Nephron progenitor cell (in vitro differentiated cells): ENCODE results near the gene P3H3.
A peak's percentile ranks its signal among the peaks of the same experiment; 100 is the strongest.
"Not testable (repeated sequence)": the region's sequence is repeated elsewhere in the genome, so short reads cannot be mapped to it uniquely, and the experiment has no call there.

Experiments
- DNase-seq: peaks from one replicate; pipeline ENCODE4 v3.0.0; 2021
- H3K27ac Mint-ChIP-seq: 2 replicates; pipeline ENCODE4 v1.8.0; 2021; ENCODE audit warnings: mild to moderate bottlenecking, moderate library complexity, mixed read lengths
- H3K27me3 Mint-ChIP-seq: 2 replicates; pipeline ENCODE4 v1.8.0; 2021; ENCODE audit warnings: mild to moderate bottlenecking, low read depth, mixed read lengths; ENCODE audit not compliant: poor library complexity
- H3K36me3 Mint-ChIP-seq: 2 replicates; pipeline ENCODE4 v1.8.0; 2021; ENCODE audit warnings: low read depth, mixed read lengths
- H3K4me1 Mint-ChIP-seq: 2 replicates; pipeline ENCODE4 v1.8.0; 2021; ENCODE audit warnings: mixed read lengths
- H3K4me3 Mint-ChIP-seq: 2 replicates; pipeline ENCODE4 v1.8.0; 2021; ENCODE audit warnings: mild to moderate bottlenecking, moderate library complexity, mixed read lengths
- H3K9me3 Mint-ChIP-seq: 2 replicates; pipeline ENCODE4 v1.8.0; 2021; ENCODE audit warnings: mild to moderate bottlenecking, moderate library complexity, mixed read lengths
- CTCF ChIP-seq: fragments of 200-600 bp; sonication (generic); IDR thresholded peaks from 2 replicates; pipeline ENCODE4 v1.5.0; 2021; ENCODE audit warnings: antibody characterized with exemption

P3H3 gene

DNA sequence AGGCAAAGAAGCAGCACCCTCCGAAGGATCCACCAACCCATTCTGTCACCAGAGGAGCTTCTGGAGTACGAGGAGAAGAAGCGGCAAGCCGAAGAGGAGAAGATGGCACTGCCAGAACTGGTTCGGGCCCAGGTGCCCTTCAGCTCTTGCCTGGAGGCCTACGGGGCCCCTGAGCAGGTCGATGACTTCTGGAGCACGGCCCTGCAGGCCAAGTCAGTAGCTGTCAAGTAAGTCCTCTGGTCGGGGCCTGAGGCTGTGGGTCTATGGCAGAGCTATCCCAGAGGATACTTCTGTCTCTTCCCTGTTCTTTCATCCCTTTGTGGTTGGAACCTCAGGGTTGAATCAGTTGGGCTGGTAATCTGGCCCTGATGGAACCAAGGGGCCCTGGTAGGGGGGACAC is 33.2 kb downstream of the P3H3 start:
- Mint-ChIP-seq H3K27ac (no peak overlapping the region), H3K4me3 (no peak overlapping the region), H3K9me3 (no peaks in the 10 kb centered on the region), H3K4me1 (peaks cover 12% of the 10 kb centered on the region), H3K36me3 (peaks cover 77% of the 10 kb centered on the region), H3K27me3 (peaks cover 5% of the 10 kb centered on the region)
- no peak for DNase-seq
- no peak for TF ChIP-seq CTCF

DNA sequence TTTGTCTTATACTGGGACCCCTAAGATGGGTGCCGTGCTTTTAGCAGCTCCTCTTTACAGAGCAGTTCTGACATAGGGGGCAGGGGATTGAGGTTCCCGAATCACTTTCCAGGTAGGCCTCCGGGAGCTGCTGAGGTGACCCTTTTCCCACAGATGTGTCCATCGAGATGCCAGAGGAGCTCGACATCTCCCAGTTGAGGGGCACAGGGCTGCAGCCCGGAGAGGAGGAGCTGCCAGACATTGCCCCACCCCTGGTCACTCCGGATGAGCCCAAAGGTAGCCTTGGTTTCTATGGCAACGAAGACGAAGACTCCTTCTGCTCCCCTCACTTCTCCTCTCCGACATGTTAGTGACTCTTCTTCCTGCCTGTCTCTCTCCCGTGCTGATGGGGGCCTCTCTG is 34.8 kb downstream of the P3H3 start:
- Mint-ChIP-seq H3K27ac (no peak overlapping the region), H3K27me3 (peaks cover 4% of the 10 kb centered on the region), H3K36me3 (peaks cover 61% of the 10 kb centered on the region), H3K4me1 (peaks cover 15% of the 10 kb centered on the region), H3K4me3 (no peak overlapping the region), H3K9me3 (no peaks in the 10 kb centered on the region)
- TF ChIP-seq CTCF = no peak
- DNase-seq = no peak

GRCh38 chr12:6863586-6864321 is 35.5 kb downstream of the P3H3 start:
- no peaks in the 10 kb centered on the region for H3K9me3 Mint-ChIP-seq
- peaks cover 4% of the 10 kb centered on the region for H3K27me3 Mint-ChIP-seq
- no peak for DNase-seq
- no peak overlapping the region for H3K4me3 Mint-ChIP-seq
- peaks cover 59% of the 10 kb centered on the region for H3K36me3 Mint-ChIP-seq
- no peak overlapping the region for H3K27ac Mint-ChIP-seq
- no peak for TF ChIP-seq CTCF
- H3K4me1 Mint-ChIP-seq = peaks cover 21% of the 10 kb centered on the region

GRCh38 chr12:6865307-6865706 is 37.1 kb downstream of the P3H3 start:
- not testable (repeated sequence) for H3K9me3 Mint-ChIP-seq, H3K27ac Mint-ChIP-seq, DNase-seq, H3K27me3 Mint-ChIP-seq
- peaks cover 66% of the 10 kb centered on the region for H3K36me3 Mint-ChIP-seq
- H3K4me1 Mint-ChIP-seq = peaks cover 36% of the 10 kb centered on the region
- H3K4me3 Mint-ChIP-seq = peak overlapping the region; percentile 19

DNA sequence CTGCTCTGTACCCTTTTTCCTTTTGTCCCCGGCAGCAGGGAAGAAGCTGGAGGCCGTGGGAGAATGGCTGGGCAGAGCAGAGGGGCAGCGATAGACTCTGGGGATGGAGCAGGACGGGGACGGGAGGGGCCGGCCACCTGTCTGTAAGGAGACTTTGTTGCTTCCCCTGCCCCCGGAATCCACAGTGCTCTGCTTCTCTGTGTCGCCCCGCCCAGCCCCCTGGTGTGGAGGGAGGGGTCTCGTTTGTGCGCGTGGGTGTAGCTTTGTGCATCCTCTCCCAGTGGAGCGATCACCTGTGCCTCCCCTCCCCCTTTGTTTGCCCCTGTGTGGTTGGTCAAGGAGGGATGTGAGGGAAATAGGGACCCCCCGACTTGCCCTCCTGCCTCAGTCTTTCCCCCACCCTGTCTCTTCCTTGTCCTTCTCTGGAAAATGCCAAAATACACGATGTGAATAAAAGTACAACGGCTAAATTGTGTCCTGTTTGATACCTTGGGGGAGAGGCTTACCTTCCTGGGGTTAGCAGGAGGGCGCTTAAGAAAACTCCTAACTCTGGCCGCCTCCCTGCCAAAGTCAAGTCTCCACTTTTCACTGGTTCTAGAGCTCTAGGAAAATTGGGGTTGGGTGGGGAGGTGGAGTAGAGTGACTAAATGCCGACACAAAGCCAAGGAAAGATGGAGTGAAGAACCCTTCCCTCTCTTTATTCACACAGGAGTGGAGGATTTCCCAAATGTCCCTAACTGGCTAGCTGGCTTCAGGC is 38.1 kb downstream of the P3H3 start:
- H3K27me3 Mint-ChIP-seq = peaks cover 4% of the 10 kb centered on the region
- TF ChIP-seq CTCF = no peak
- DNase-seq = peak; percentile 43
- H3K9me3 Mint-ChIP-seq = no peaks in the 10 kb centered on the region
- H3K4me3 Mint-ChIP-seq = peak overlapping the region; percentile 88
- no peak overlapping the region for H3K27ac Mint-ChIP-seq
- H3K36me3 Mint-ChIP-seq = peaks cover 65% of the 10 kb centered on the region
- H3K4me1 Mint-ChIP-seq = peaks cover 46% of the 10 kb centered on the region

DNA sequence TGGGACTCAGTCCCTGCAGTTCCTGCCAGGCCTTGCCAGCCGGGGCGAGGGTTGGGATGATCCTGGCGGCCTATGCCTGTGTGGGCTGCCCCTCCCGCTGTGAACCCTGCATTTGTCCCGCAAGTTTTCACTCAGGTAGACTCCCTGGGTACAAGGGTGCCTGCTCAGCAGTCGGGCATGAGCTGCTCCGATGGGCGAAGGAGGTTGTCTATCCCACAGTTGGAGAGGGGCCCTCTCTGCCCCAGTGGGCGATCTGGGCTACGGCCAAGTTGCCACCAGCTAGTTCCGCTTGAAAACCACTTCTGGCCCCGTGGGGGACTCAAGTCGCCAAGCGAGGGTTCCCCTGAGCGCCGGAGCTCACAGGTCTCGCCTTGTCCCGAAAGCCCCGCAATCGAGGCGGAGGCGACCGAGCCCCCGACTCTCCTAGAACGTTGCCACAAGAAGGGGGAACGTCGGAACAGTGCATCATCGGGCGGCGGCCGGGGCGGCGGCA is 38.8 kb downstream of the P3H3 start:
- DNase-seq = no peak
- Mint-ChIP-seq H3K4me1 (peaks cover 53% of the 10 kb centered on the region), H3K27ac (no peak overlapping the region), H3K9me3 (no peaks in the 10 kb centered on the region), H3K4me3 (peak overlapping the region; percentile 88), H3K36me3 (peaks cover 62% of the 10 kb centered on the region), H3K27me3 (peaks cover 4% of the 10 kb centered on the region)
- TF ChIP-seq CTCF = no peak
